GM19238 (cell line): ENCODE measurements around the gene RPL39L.
A peak's percentile ranks its signal among the peaks of the same experiment; 100 is the strongest.
"Not testable (repeated sequence)": the region's sequence is repeated elsewhere in the genome, so short reads cannot be mapped to it uniquely, and the experiment has no call there.

ENCODE experiments used
- DNase-seq: peaks from one replicate; pipeline ENCODE4 v3.0.0; 2011; ENCODE audit warnings: low spot score; ENCODE audit not compliant: insufficient read length

RPL39L gene

DNA sequence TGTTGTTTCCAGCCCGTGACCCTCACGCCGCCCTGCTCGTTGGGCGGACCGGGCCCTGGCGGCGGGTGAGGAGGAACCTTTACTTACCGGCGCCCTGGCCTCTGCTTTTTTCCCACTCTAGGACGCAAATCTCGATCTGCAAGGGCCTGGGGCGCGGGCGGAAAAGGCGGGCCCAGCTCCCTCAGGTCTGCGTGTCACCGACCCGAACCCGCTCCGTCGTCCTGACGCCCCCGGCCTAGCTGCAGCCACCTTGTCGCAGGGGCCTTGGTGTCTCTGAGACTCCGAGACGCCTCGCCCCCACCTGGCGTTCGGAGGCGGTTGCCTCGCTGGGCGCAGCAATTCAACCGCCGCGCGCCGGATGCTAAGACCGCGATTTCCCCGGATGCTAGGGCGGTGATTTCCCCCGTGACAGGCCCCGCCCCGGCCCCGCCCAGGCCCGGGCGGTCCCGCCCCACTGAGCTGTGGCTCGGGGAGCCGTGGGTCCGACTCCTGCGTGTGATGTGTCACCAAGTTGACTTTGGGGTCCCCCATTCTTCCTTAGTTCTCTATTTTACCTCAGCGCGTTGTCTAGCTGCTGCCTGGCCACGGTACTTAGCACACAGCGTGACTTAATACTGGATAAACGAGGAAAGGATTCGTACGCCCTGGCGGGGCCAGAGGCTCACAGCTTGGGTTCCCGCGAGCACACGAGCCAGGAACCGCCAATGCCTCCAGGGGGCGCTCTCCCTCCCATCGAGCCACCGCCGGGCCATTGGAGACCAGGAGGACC lies at the start of gene RPL39L:
TSS of gene RPL39L (minus strand) at position 371 of the 769 bp plus-strand sequence. CDS start 18,196 bp downstream, outside the sequence.
- peak; percentile 87 for DNase-seq

DNA sequence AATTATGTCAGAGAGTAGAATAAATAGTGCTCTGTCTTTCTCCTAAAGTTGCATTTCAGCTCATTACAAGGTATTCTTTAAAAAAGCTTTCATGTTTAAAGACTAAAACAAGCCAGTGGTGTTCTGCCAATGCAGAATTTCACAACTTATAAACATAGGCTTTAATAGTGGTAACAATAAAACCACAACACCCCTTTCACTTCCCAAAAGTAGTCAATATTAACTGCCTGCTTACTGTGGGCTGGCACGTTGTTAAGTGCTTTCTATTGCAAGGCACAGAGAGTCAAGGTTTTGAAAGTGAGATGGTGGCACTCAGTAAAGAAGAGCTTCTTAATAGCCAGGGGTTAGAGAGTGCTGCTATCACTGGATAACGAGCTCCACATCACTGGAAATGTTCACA lies 49.6 kb upstream of the RPL39L start:
- DNase-seq: no peak

DNA sequence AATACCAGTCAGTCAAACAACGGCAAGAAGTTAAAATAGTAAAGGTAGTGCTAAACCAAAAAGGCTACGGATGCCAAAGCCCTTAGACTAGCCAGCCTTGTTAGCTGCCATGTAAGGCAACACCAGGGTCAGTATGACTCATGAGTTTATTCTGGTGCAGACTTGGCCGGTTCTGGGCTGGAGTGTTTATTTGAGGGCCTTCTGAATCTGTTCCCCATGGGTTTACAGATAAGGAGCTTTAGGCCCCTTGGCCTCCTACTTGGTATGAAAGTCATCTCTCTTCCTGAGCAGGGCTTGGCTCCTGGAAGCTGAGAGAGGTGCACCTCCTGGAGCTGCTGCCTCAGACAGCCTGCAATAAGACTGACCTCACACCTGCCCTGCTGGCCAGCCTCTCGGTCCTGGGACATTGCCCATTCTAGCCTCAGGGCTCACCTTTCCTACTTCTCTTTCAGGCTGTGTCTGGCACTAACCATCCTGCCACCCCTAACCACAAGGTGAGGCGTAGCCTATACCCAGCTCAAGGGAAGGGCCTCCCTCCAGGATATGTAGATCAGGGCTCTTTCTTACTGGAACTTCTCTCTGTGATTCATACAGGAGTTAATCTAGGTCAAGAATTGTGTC lies 47.6 kb upstream of the RPL39L start:
- DNase-seq: no peak

DNA sequence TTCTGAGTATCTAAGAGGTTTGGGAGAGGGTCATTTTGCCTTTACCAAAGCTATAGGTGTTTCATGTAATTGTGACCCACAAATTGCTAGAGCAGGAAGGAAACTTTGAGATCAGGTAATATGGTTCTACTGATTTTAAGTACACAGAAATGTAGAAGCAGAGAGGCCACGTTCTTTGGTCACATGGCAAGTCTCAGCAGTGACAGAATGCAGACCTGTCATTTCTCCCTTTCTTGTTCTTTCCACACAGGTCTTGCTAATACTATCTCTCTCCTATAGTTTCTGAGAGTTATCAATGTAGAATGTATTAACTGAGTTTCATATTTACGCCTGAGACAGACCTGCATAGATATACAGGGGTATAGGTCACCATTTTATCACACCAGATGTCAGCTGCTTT lies 47.1 kb upstream of the RPL39L start:
- no peak for DNase-seq

DNA sequence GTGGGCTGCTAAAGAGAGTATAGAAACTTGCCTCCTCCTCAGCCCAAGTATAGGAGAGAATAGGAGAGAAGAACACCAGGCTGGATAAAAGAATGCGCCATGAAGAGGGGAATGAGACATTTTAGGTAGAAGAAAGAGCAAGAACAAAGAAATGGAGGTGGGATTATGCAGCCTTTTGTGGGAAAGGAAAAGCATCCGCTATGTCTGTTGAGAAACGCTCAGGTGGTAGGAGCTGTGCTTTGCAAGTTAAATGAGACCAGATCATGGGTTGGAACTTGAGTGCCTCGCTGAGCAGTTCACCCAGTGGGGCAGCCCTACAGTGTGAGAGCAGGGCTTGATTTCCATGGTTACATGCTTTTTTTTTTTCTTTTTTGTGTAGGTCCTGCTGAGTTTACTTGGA lies 46.5 kb upstream of the RPL39L start:
- no peak for DNase-seq

DNA sequence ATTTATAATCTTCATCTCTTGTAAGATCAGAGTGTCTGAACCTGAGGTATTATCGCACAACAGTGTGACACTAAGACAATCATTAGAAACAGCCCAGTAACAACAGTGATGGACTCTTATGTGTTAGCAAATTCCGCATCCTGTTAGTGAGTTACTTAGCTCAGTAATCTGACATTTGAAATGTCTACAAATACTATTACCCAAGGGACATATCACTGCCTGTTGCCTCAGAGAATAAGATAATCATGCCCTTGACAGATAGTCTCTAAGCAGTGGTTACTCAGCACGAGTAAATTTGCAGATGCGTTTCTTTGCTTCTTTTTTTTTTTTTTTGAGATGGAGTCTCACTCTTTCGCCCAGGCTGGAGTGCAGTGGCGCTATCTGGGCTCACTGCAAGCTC lies 44.6 kb upstream of the RPL39L start:
- DNase-seq: no peak

DNA sequence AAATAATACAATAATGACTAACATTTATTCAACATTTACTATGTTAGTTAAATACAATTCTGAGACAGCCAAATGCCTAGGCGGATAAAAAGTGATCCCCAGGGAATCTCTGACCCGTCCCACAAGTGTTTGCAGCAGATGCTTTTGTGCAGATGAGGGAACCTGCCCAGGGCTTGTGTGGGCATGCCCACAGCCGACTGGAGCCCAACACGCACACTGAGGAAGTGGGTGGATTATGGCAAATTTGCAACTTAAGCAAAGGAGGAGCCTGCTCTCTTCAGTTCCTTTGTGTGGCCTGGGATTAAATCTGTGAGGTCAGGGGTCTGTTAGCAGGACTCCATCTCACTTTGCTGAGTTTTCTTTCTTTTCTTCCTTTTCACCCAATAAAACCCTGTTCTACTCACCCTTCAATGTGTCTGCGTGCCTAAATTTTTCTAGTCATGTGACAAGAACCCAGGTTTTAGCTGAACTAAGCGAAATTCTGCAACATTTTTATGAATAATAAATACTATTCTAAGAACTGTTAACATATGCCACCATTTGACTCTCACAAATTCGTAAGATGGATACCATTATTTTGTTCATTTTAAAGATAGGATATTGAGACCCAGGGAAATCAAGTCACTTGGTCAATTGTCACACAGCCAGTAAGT lies 44.0 kb upstream of the RPL39L start:
- no peak for DNase-seq

DNA sequence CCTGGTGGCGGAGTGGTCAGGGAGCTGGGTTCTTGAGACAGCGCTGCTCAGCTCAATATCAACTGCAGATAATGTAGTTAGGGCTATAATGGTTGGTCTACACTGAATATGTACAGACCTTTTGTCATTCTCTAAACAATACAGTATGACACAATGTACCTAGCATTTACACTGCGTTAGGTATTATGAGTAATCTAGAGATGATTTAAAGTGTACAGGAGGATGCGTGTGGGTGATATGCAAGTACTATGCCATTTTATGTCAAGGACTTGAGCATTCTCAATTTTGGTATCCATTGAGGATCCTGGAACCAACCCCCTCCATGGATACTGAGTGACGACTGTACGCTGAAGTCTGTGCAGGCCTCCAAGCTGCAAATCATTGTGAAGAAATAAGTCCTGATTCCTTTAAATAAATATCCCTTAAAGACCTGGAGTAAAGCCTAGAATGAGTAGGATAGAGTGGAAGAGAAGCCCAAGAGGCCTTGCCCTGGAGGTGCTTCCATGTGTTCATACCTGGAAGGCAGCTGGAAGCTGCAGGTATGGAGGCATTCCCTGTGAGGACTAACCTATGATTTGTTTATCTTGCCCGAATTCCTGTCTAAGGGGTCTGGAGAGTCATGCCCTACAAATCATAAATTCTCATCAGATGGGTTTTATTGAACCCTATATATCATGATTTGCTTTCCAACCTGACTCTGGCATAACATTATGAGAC lies 42.3 kb upstream of the RPL39L start:
- no peak for DNase-seq

DNA sequence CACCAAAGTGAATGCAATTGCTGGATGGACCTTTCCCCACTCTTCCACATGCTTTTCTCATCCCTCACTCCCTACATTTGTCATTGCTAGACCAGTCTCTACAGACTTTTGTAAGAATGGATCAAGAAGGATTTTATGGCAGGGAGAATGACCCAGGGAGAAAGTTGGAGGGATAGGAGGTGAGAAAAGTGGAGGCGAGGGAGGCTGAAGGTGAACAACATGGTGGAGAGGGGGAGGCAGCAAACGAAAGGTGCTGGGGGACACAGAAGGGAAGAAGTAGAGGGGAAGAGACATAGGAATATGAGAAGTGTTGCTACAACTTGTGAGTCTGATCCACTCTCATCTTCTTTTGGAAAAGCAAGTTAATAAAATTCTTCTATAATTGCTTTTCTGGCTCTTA lies 33.6 kb upstream of the RPL39L start:
- no peak for DNase-seq

DNA sequence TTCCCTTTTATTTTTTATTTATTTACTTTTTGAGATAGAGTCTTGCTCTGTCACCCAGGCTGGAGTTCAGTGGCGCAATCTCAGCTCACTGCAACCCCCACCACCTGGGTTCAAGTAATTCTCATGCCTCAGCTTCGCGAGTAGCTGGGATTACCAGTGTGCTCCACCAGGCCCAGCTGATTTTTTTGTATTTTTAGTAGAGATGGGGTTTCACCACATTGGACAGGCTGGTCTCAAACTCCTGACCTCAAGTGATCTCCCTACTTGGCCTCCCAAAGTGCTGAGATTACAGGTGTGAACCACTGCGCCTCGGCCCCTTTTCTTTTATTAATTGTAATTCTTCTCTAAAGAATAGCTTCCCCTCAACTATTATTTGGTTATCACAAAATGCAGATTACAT lies 31.6 kb upstream of the RPL39L start:
- not testable (repeated sequence) for DNase-seq

DNA sequence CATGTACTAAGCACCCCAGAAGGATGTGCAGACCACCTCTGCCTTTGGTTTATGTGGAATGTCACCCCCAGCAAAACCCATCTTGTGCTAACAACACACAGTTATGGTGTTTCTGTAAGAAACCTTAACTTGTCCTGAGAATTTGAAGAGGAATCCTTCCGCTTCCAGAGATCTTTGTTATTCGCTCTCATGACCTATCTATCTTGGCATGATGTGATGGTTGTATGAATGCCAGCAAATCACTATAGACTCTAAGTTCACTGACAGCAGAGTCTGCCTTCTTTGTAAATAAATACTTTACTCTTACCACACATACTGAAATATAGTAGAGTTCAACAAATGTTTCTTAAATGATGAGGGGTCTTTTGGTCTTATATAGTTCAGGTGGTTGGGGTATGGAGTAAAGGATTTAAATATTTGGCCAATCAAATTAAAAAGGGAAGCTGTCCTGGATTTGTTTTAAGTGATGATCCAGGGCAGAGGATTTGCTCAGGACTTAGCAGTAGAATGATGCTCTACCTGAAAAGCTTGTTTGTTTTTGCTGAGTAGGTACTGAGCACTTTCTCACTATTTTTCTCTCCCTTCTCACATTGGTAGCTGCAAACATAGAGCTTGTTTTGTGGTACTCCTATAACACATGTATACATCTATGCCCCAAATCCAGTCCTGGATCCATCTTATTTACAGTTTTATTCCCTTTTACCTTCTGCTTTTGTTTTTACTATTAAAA lies 30.1 kb upstream of the RPL39L start:
- DNase-seq: no peak

DNA sequence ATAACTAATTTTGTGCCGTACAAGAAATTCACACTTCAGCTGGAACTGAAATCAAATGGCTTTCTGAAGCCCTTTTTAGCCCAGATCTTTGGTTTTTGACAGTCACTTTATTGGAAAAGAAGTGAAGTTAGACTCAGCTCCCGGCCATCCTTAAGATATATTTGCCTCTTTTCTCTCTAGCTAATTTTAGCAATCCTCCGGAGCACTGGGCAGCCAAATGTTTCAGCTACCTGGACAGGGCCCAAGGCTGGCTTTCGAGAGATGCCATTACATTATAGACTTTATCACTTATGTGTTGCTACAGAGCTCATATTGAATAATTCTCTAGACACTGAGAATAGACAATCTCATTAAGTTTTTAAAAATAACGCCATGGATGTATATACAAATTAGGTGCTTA lies 28.5 kb upstream of the RPL39L start:
- no peak for DNase-seq

DNA sequence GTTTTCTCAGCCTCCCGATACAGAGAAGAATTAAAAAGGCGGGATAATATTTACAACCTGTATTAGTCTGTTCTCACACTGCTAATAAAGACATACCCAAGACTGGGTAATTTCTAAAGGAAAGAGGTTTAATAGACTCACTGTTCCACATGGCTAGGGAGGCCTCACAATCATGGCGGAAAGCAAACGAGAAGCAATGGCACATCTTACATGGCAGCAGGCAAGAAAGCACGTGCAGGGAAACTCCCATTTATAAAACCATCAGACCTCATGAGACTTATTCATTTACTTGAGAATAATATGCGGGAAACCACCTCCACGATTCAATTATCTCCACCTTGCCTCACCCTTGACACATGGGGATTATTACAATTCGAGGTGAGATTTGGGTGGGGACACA lies 27.5 kb upstream of the RPL39L start:
- no peak for DNase-seq

DNA sequence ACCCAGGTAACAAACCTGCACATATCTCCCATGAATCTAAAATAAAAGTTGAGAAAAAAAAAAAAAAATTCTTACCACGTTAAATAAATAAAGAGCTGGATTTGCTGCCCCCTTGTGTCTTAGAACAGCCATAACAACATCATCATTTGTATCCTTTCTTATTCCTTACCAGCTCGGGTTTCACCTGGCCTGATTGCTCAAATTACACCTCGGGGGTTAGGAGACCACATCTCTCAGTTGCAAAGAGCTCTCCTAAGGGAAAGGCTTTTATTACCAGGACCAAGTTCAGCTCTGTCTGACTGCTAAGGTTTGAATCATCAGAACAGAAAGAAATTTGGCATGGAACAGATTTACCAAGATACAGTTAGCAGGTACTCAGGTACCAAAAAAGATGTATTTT lies 25.8 kb upstream of the RPL39L start:
- no peak for DNase-seq

DNA sequence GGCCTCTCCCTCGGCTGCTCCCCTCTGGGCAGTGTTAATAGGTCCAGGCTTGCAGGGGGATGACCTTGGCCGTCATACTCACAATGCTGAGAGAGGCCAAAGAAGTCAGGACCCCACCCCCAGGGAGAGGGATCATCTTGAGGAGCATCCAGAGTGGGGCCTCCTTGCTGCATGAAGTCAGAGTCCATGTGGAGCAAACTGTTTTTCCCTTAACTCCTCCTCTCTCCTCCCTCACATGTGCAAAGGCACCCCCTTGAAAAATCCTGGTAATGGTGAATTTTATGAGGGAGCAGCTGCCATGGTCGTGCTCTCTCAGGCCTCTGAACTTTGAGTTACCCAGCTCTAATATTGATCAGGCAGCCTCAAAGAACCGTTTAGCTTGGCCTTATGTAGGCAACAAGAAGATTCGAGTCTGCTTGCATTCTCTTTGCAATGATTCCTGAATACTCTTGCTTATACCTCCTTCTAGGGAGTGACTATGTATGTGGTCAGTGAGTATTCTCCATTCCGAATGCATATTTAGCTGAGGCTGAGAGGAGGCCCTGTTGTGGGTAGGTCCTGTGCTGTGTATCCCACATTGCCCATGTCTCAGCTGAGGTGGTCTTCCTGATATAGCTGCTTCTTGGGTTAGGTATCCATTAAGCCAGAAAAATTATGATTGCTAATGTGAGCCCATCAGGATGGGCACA lies 23.1 kb upstream of the RPL39L start:
- no peak for DNase-seq

DNA sequence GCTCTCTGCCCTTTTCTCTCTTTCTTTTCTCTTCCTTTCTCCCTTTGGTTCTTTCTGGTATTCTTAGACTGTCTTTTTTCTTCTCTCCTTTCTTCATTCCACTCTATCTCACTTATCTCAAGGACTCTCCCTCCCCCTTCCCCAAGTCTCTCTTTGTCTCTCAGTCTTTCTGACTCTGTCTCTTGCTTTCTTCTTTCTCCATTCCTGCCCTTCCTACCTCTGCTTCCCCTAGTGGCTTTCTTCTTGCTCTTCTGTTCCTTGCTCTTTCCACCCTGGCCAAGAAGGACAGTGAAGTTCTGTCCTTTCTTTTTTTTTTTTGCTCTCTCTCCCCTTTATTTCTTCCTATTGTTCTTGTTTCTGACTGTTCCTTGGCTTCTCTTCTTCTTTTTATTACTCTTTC lies 22.3 kb upstream of the RPL39L start:
- DNase-seq: no peak

DNA sequence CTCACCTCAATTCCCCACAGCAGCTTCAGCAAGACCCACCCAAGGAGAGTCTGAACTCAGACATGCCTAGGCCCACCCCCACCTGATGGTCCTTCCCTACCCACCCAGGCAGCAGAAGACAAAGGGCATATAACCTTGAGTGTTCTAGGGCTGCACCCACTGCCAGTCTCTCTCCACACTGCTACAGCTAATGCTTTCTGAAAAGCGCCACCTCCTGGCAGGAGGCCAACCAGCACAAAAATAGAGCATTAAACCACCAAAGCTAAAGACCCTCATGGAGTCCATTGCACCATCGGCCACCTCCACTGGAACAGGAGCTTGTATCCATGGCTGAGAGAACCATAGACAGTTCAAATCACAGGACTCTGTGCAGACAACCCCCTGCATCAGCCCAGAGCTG lies 11.3 kb upstream of the RPL39L start:
- DNase-seq: no peak

DNA sequence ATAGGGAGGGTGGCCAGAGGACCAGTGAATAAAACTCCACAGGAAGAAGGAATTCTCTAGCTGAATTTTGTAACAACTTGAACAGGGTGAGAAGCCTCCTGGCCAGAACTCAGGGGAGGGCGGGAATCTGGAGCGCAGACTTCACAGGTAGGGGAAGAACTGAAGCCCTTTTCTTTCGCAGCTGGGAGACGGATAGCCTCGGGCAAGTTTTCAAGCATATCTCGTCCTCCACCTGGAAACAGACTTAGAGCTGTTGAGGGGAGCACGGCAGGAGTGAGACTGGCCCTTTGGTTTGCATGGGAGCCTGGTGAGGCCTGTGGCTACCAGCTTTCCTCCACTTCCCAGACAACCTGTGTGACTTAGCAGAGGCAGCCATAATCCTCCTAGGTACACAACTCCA lies 10.9 kb upstream of the RPL39L start:
- DNase-seq: no peak

DNA sequence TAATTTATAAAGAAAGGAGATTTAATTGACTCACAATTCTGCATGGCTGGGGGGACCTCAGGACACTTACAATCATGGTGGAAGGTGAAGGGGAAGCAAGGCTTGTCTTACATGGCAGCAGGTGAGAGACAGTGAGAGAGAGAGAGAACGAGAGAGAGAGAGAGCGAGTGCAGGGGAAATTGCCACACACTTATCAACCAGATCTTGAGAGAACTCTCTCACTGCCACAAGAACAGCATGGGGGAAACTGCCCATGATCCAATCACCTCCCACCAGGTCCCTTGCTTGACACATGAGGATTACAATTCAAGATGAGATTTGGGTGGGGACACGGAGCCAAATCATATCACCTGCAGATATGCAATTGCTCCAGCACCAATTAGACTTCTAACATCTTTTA lies 7.1 kb upstream of the RPL39L start:
- DNase-seq: no peak

DNA sequence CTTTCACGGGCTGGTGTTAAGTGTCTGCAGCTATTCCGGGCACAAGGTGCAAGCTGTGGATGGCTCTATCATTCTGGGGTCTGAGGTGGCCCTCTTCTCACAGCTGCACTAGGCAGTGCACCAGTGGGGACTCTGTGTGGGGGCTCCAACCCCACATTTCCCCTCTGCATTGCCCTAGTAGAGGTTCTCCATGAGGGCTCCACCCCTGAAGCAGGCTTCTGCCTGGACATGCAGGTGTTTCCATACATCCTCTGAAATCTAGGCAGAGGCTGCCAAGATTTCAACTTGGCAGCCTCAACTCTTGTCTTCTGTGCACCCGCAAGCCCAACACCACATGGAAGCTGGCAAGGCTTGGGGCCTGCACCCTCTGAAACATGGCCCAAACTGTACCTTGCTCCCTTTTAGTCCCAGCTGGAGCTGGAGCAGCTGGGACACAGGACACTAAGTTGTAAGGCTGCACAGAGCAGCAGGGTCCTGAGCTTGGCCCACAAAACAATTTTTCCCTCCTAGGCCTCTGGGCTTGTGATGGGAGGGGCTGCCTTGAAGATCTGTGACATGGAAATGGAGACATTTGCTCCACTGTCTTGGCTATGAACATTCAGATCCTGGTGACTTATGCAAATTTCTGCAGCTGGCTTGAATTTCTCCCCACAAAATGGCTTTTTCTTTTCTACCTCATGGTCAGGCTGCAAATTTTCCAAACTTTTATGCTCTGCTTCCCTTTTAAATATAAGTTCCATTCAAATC lies 6.0 kb upstream of the RPL39L start:
- no peak for DNase-seq
